ENCODE results near the gene AVPI1.

DNA sequence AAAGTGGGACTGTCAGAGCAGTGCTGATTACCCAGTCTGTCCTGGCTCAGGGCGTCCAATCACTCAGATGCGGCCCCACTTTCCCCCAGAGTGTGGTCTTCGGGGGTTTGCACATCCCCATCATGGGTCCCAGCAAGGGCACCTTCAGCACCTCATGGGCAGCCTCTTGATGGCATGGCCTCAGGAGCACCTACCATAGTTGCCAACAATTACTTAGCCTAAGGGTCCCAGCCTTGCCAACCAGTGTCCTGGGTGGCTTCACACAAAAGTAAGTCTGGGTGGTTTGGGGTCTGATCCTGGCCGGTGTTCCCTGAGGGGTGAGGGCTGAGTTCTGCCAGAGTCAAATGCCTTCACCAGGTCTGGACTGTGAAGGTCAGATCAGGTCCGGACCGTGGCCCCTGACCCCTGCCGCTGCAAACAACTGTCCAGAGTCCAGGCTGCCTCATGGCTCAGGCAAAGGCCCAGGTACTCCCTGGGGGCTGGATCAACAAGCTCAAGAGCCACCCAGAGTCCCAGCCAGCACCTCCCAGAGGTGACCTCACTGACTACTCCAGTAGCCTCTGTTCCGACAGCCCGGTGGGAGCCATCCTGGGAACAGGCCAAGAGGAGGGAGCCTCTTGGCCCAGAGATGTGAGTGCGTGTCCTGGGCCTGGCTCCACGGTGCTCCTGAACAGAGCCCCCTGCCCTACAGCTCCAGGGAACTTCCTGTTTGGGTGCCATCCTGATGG lies 20.3 kb upstream of the AVPI1 start:
- TF ChIP-seq, protein P1, sequence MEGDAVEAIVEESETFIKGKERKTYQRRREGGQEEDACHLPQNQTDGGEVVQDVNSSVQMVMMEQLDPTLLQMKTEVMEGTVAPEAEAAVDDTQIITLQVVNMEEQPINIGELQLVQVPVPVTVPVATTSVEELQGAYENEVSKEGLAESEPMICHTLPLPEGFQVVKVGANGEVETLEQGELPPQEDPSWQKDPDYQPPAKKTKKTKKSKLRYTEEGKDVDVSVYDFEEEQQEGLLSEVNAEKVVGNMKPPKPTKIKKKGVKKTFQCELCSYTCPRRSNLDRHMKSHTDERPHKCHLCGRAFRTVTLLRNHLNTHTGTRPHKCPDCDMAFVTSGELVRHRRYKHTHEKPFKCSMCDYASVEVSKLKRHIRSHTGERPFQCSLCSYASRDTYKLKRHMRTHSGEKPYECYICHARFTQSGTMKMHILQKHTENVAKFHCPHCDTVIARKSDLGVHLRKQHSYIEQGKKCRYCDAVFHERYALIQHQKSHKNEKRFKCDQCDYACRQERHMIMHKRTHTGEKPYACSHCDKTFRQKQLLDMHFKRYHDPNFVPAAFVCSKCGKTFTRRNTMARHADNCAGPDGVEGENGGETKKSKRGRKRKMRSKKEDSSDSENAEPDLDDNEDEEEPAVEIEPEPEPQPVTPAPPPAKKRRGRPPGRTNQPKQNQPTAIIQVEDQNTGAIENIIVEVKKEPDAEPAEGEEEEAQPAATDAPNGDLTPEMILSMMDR (IDR thresholded peaks at IDR 0.05; ENCODE audit: extremely low read depth in 1 of 2, insufficient read depth in 1 of 2, low read depth in 1 of 2, low read length in 2 of 2) = no peak
- no peak for TF ChIP-seq POLR2A (IDR thresholded peaks at IDR 0.05; ENCODE audit: low read depth, low read length)
- no peak for TF ChIP-seq MYC (IDR thresholded peaks at IDR 0.05; ENCODE audit: low read depth, low read length)
- no peak for TF ChIP-seq GATA2 (IDR thresholded peaks at IDR 0.05; ENCODE audit: insufficient read depth, insufficient read length, low read depth, low read length)
- no peak for TF ChIP-seq EZH2 (IDR thresholded peaks at IDR 0.05; ENCODE audit: borderline replicate concordance, low read depth, low read length, severe bottlenecking)
- TF ChIP-seq POLR2AphosphoS5 (IDR thresholded peaks at IDR 0.05; ENCODE audit: insufficient read depth, low read depth, low read length) = no peak

Measured in endothelial cell of umbilical vein (primary cell).